ENCODE measurements around the gene STK16.
"Not testable (repeated sequence)": the region's sequence is repeated elsewhere in the genome, so short reads cannot be mapped to it uniquely, and the experiment has no call there.

STK16 gene, protein sequence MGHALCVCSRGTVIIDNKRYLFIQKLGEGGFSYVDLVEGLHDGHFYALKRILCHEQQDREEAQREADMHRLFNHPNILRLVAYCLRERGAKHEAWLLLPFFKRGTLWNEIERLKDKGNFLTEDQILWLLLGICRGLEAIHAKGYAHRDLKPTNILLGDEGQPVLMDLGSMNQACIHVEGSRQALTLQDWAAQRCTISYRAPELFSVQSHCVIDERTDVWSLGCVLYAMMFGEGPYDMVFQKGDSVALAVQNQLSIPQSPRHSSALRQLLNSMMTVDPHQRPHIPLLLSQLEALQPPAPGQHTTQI

DNA sequence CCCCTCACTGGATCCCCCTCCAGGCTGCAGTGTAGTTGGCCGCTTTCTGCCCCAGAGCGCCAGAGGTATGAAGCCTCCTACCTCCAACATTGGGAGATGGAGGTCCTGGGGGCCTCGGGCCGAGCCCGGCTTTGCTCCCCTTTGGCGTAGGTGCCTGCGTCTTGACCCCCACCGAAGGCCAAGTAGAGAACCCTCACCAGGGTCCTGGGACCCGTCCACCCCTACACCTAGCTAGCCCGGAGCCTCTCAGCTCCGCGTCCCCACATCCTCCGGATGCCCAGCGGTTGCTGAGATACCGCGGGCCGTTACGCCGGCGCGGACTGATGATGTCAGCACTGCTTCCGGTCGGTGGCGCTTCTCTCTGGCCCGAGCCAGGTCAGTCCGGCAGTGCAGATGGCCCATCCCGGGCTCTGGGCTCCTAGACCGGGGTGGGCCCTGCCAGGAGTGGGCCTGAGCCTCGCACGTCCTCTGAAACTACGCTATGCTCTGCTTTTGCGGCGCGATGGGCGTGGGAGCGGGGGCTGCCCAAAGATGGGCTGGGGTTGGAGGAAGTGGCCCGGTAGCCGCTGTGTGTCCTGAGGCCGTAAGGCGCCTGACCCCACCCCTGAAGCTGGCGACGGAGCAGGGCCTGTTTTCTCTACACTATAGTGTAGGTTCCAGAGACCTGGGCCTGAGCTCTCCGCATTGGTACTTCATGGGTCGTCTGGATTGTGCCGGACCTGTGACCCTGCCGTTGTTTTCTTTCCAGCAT, at the start of gene STK16, which contains the start of gene GLB1L:
STK16 (plus strand) TSS at position 332 of the 751 bp plus-strand sequence. CDS start 521 bp downstream, outside the sequence.
GLB1L (minus strand) TSS at position 297 of the 751 bp plus-strand sequence. CDS start 1,871 bp downstream, outside the sequence.
- FAIRE-seq = no peak
- peak; percentile 84 for DNase-seq (ENCODE audit: low spot score)

- no peak for FAIRE-seq
Observed at GRCh38 chr2:219197388-219197787, 47.9 kb upstream of the STK16 start.

DNA sequence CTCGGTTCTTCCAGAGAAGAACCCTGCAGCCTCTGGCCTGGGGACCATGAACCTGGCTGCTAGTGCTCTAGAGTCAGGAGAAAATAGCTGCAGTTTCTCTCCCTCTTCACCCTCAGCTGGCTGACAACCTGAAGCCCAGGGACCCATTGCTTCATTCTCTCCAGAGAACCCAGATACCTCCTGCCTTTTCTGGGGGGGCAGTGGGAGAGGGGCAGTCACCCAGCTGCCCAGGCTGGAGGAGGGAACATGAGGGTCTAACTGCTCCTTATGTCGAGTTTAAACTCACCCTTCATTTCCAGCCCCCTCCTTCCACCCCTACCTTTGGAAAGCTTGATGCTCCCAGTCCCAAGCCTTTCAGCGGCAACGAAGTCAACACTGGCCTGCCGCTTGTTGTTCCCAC, 46.3 kb upstream of the STK16 start:
- FAIRE-seq (no peak), DNase-seq (ENCODE audit: low spot score) (no peak)

More at GRCh38 chr2:219197388-219197787, 47.9 kb upstream of the STK16 start:
- no peak for DNase-seq (ENCODE audit: low spot score)

- FAIRE-seq (no peak), DNase-seq (ENCODE audit: low spot score) (no peak)
Observed at GRCh38 chr2:219199470-219200211, 45.6 kb upstream of the STK16 start.

- not testable (repeated sequence) for FAIRE-seq
Observed at GRCh38 chr2:219200502-219201326, 44.6 kb upstream of the STK16 start.

DNA sequence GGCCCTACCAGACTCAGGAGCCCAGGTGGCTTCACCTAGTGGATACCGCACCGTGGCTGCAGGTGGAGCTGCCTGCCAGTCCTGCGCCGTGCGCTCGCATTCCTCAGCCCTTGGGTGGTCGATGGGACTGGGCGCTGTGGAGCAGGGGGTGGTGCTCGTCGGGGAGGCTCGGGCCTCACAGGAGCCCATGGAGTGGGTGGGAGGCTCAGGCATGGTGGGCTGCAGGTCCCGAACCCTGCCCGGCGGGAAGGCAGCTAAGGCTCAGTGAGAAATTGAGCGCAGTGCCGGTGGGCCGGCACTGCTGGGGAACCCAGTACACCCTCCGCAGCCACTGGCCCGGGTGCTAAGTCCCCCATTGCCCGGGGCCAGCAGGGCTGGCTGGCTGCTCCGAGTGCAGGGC, 43.9 kb upstream of the STK16 start:
- not testable (repeated sequence) for FAIRE-seq; DNase-seq (ENCODE audit: low spot score)

More at GRCh38 chr2:219200502-219201326, 44.6 kb upstream of the STK16 start:
- DNase-seq (ENCODE audit: low spot score) = not testable (repeated sequence)

DNA sequence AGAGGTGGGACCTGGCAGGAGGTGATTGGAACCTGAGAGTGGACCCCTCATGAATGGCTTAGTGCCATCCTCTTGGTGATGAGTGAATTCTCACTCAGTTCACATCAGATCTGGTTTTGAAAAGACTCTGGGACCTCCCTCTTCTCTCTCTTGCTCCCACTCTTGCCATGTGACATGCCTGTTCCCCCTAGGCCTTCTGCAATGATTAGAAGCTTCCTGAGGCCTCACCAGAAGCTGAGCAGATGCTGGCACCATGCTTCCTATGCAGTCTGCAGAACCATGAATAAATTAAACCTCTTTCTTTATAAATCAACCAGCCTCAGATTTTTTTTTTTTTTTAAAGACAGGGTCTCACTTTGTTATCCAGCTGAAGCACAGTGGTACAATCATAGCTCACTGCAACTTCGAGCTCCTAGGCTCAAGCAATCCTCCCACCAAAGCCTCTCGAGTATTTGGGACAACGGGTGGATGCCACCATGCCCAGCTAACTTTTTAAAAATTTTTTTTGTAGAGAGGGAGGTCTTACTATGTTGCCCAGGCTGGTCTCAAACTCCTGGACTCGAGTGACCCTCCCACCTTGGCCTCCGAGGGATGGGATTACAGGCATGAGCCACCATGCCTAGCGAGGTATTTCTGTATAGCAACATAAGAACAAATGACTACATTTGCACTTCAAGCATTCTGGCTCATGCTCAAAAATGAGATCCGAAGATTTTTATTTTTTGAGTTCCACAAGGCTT, 40.7 kb upstream of the STK16 start:
- FAIRE-seq = no peak

DNA sequence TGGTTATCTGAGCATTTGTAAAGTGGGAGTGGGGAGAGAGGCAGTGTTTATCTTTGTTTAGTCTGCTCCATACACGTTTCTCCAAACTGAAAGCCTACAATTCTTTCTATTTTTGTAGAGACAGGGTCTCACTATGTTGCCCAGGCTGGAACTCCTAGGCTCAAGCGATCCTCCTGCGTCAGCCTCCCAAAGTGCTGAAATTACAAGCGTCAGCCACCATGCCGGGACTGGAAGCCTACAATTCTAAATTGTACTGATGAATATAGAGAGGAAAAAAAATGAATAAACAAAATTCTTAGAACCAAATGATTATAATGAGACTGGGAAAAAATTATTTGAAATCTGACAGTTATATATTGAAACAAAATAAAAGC, 40.1 kb upstream of the STK16 start:
- DNase-seq (ENCODE audit: low spot score) (no peak), FAIRE-seq (no peak)

More for the DNA sequence above, 40.7 kb upstream of the STK16 start:
- no peak for DNase-seq (ENCODE audit: low spot score)

DNA sequence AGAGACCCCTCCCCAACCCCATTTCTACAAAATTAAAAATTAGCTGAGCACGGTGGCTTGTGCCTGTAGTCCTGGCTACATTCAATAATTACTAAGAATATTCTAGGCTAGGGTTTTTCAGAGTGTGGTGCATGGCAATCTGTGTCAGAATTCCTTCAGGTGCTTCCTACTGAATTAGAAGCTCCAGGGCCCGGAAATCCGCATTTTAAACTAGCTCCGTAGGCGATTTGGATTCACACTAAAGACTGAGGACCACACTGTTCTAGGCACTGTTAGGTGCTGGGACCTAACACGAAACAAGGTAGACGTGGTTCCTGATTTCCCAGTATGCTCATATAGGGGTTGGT, 39.3 kb upstream of the STK16 start:
- no peak for DNase-seq (ENCODE audit: low spot score)
- no peak for FAIRE-seq

DNA sequence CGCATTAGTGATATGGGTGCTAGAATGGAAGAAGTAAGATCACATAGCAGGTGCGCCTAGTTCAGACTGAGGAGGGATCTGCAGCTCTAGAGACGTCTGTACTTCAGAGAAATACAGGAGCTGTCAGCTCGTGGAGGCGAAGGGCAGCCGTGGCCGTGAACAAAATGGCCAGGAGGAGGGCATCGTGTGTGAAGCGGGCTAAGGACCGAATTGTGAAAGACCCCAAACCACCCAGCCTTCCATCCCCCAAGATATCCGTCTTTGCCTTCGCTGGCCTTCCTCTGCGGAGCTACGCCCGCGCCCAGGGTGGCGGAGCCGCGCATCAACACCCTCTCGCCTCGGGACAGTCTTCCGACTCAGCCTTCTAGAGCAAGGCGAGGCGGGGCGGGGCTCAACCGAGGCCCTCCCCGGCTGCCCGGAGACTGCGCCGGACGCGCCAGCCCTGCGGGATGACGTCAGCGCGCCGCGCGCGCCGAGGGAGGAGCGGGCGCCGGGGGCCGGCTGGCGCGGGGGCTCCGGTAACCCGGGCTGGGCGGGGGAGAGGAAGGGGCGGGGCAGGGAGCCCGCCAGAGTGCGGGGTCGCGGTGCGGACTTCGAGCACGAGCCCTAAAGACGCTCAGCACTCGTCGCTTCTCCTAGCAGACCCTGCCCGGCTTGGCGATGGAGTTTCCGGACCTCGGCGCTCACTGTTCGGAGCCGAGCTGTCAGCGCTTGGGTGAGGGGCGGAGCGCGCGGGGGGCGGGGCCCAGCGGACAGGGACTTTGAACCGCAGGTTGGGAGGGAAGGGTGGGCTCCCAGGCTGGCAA, 38.7 kb upstream of the STK16 start, which contains the start of gene ZFAND2B:
ZFAND2B (plus strand) TSS at position 455 of the 806 bp plus-strand sequence; CDS start at position 661, 206 bp downstream.
- FAIRE-seq (no peak), DNase-seq (ENCODE audit: low spot score) (peak; percentile 81)

DNA sequence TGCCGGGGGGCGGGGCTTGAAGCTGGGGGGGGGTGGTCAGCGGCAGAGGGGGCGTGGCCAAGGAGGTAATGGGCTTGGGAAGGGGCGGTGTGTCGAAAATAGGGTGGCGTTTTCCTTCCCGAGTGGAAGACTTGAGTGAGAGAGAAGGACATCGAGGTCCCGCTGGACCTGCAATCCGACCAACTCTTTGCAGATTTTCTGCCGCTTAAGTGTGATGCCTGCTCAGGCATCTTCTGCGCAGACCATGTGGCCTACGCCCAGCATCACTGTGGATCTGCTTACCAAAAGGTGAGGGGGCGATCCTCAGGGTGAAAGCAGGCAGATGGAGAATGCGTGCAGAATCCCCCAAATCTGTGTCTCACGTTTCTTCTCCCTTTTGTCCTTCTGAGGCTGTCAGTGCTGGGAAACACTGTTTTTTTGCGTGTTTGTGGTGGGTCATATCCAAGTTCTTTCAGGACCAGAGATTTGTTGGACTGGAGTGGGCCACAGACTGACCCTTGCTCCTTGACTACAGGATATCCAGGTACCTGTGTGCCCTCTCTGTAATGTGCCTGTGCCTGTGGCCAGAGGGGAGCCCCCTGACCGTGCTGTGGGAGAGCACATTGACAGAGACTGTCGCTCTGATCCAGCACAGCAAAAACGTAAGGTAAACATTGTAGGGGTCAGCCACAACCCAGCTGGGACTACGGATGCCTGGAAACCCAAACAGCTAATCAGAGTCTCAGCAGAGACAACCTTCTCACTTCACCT, 38.0 kb upstream of the STK16 start:
- FAIRE-seq (no peak), DNase-seq (ENCODE audit: low spot score) (peak; percentile 42)

- FAIRE-seq = no peak
- peak; percentile 14 for DNase-seq (ENCODE audit: low spot score)
Observed at GRCh38 chr2:219207884-219208740, 37.2 kb upstream of the STK16 start.

GRCh38 chr2:219209236-219210195, 35.8 kb upstream of the STK16 start:
- no peak for FAIRE-seq
- no peak for DNase-seq (ENCODE audit: low spot score)

DNA sequence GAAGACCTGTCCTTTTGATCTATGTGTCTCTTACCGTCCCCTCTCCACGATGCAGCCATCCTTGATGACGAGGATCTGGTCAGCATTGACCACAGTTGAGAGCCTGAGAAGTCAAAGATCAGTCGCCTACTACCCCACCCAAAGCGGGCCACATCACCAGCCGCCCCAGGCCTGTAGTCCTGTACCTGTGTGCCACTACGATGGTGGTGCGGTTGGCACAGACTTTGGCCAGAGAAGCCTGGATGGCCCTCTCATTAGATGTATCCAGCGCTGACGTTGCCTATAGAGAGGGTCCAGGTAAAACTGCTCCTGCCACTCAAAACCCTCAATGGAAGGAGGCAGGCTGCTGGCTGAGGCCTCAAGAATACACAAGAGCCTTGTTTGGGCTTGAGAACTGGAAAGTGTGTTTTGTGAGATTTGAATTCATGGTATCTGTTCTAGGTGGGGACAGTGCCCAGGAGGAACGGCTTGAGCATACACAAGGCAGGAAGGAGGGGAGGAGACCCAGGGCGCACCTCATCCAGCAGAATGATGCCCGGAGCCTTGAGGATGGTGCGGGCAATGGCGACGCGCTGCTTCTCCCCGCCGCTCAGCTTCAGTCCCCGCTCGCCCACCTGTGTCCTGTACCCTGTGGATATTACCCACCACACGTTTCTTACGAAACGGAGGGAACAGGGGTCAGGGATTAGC, 34.9 kb upstream of the STK16 start:
- FAIRE-seq (no peak), DNase-seq (ENCODE audit: low spot score) (no peak)

DNA sequence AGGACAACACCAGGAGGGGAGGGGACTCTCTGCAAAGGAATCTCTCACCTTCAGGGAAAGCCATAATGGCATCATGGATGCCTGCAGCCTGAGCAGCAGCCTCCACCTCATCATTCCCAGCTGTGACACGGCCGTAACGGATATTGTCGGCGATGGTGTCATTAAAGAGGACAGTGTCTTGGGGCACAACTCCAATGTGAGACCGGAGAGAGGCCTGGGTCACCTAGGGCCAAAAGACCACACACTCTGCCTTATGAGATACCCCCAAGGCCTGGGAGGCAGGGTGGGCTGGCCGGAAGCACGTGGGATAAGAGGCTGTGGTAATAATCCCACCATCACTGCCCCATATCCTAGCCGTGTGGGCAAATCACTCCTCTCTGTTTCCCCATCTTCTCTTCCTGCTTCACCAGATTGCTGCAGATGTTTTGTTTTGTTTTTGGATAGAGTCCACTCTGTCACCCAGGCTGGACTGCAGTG, 34.4 kb upstream of the STK16 start:
- DNase-seq (ENCODE audit: low spot score) = no peak
- FAIRE-seq = no peak

DNA sequence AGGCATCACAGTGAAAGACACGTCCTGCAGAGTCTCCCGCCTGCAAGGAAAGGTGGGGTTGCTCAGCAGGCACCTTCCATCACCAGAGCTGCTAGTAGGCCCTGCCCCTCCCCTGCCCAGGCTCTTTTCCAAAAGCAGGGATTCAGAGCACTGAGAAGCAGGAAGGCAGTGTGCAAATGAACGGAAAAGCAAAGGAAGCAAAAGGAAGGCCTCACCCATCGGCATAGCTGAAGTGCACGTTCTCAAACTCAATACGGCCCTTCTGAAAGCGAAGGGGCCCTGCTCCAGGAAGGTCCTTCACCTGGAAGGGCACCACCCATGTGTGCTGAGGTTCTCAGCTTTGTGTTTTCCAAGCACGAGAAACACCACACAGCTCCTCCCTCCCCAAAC, 32.3 kb upstream of the STK16 start:
- FAIRE-seq = no peak

More for the DNA sequence above, 32.3 kb upstream of the STK16 start:
- DNase-seq (ENCODE audit: low spot score) = no peak

Measured in RCC 7860 (cell line).